ENCODE results near the gene MSANTD7. TPM values are rescaled to one million over a fixed set of nuclear protein-coding genes. Genes with fewer than 3 reads are reported as not detected.
"Not testable (repeated sequence)": the region's sequence is repeated elsewhere in the genome, so short reads cannot be mapped to it uniquely, and the experiment has no call there.

MSANTD7 gene
- total RNA-seq, 2 donors from 2014 or later = 14.6 to 15.6 TPM

DNA sequence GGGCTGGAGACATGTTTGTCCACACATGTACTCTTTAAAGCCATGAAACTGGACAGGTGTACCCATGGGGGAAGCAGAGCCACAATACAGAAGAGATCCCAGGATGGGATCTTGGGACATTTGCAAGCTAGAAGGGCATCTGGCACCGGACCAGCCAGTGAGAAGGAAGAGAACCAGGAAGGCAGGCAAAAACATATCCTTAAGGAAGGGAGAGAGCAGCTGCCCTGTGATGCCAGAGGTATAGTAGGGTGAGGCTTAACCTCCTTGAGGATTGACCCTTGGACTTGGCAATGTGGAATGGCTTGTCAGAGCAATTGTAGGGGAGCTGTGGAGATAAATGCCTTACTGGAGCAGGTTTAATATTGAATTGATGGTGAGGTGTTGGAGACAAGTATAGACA lies 22.7 kb downstream of the MSANTD7 start:
- Histone ChIP-seq H3K9ac (ENCODE audit: extremely low read depth, low read length, poor library complexity, severe bottlenecking) (no peak overlapping the region), H3K4me1 (ENCODE audit: control insufficient read depth, insufficient read depth, low read length) (peaks cover 5% of the 10 kb centered on the region), H3K9me3 (ENCODE audit: control insufficient read depth, low read length) (no peaks in the 10 kb centered on the region), H3K27me3 (ENCODE audit: control insufficient read depth, insufficient read depth, low read length, poor library complexity, severe bottlenecking) (no peaks in the 10 kb centered on the region), H3K27ac (ENCODE audit: low read depth, low read length) (no peak overlapping the region), H3K36me3 (ENCODE audit: control insufficient read depth, insufficient read depth, low read length) (peaks cover 28% of the 10 kb centered on the region), H3K4me3 (ENCODE audit: low read length) (no peak overlapping the region)
- peaks cover 35% of the 10 kb centered on the region for H3K36me3 Mint-ChIP-seq (ENCODE audit: low read depth)
- H3K4me1 Mint-ChIP-seq = peaks cover 11% of the 10 kb centered on the region
- TF ChIP-seq, protein P1, sequence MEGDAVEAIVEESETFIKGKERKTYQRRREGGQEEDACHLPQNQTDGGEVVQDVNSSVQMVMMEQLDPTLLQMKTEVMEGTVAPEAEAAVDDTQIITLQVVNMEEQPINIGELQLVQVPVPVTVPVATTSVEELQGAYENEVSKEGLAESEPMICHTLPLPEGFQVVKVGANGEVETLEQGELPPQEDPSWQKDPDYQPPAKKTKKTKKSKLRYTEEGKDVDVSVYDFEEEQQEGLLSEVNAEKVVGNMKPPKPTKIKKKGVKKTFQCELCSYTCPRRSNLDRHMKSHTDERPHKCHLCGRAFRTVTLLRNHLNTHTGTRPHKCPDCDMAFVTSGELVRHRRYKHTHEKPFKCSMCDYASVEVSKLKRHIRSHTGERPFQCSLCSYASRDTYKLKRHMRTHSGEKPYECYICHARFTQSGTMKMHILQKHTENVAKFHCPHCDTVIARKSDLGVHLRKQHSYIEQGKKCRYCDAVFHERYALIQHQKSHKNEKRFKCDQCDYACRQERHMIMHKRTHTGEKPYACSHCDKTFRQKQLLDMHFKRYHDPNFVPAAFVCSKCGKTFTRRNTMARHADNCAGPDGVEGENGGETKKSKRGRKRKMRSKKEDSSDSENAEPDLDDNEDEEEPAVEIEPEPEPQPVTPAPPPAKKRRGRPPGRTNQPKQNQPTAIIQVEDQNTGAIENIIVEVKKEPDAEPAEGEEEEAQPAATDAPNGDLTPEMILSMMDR (conservative IDR thresholded peaks at IDR 0.05) = no peak
- no peaks in the 10 kb centered on the region for H3K9me3 Mint-ChIP-seq
- no peak overlapping the region for H3K27ac Mint-ChIP-seq
- H3K27me3 Mint-ChIP-seq (ENCODE audit: insufficient read depth) = no peaks in the 10 kb centered on the region
- DNase-seq = no peak
- WGBS, 2 experiments (ENCODE audit: insufficient coverage in 1 of 2, insufficient read length in 1 of 2) = 88 to 95% methylated on average over 1 of the region's 1 CpG
- no peak overlapping the region for H3K4me3 Mint-ChIP-seq

- not testable (repeated sequence) for H3K27ac Mint-ChIP-seq; H3K27me3 ChIP-seq (ENCODE audit: control insufficient read depth, insufficient read depth, low read length, poor library complexity, severe bottlenecking); H3K9ac ChIP-seq (ENCODE audit: extremely low read depth, low read length, poor library complexity, severe bottlenecking); H3K4me1 ChIP-seq (ENCODE audit: control insufficient read depth, insufficient read depth, low read length); DNase-seq; H3K9me3 ChIP-seq (ENCODE audit: control insufficient read depth, low read length); H3K4me3 ChIP-seq (ENCODE audit: low read length); H3K9me3 Mint-ChIP-seq; H3K4me1 Mint-ChIP-seq; H3K4me3 Mint-ChIP-seq; H3K27ac ChIP-seq (ENCODE audit: low read depth, low read length); H3K27me3 Mint-ChIP-seq (ENCODE audit: insufficient read depth)
- 93 to 100% methylated on average over 3 to 5 of the region's 6 CpGs for WGBS, 2 experiments (ENCODE audit: insufficient coverage in 1 of 2, insufficient read length in 1 of 2)
- H3K36me3 ChIP-seq (ENCODE audit: control insufficient read depth, insufficient read depth, low read length) = peaks cover 45% of the 10 kb centered on the region
- peaks cover 52% of the 10 kb centered on the region for H3K36me3 Mint-ChIP-seq (ENCODE audit: low read depth)
Measured at GRCh38 chr10:14864466-14864865, 26.4 kb downstream of the MSANTD7 start.

GRCh38 chr10:14864871-14865270 lies 26.8 kb downstream of the MSANTD7 start:
- H3K27me3 Mint-ChIP-seq (ENCODE audit: insufficient read depth); DNase-seq: not testable (repeated sequence)
- peaks cover 55% of the 10 kb centered on the region for H3K36me3 Mint-ChIP-seq (ENCODE audit: low read depth)

GRCh38 chr10:14873090-14873760 lies 35.1 kb downstream of the MSANTD7 start:
- H3K4me1 Mint-ChIP-seq = peaks cover 11% of the 10 kb centered on the region
- TF ChIP-seq, protein P1 (conservative IDR thresholded peaks at IDR 0.05) = no peak

More at GRCh38 chr10:14864871-14865270, 26.8 kb downstream of the MSANTD7 start:
- not testable (repeated sequence) for H3K9ac ChIP-seq (ENCODE audit: extremely low read depth, low read length, poor library complexity, severe bottlenecking); H3K4me1 Mint-ChIP-seq; H3K27me3 ChIP-seq (ENCODE audit: control insufficient read depth, insufficient read depth, low read length, poor library complexity, severe bottlenecking); H3K4me1 ChIP-seq (ENCODE audit: control insufficient read depth, insufficient read depth, low read length); H3K9me3 Mint-ChIP-seq; H3K9me3 ChIP-seq (ENCODE audit: control insufficient read depth, low read length); H3K4me3 Mint-ChIP-seq; H3K27ac Mint-ChIP-seq; H3K4me3 ChIP-seq (ENCODE audit: low read length); H3K27ac ChIP-seq (ENCODE audit: low read depth, low read length)
- peaks cover 45% of the 10 kb centered on the region for H3K36me3 ChIP-seq (ENCODE audit: control insufficient read depth, insufficient read depth, low read length)
- 100% methylated on average over 1 of the region's 3 CpGs for WGBS, 2 experiments (ENCODE audit: insufficient coverage in 1 of 2, insufficient read length in 1 of 2)

More at GRCh38 chr10:14873090-14873760, 35.1 kb downstream of the MSANTD7 start:
- WGBS, 2 experiments (ENCODE audit: insufficient coverage in 1 of 2, insufficient read length in 1 of 2) = 94% methylated on average over 2 of the region's 2 CpGs; no CpG with 5 or more reads in 1 of the 2 experiments
- Mint-ChIP-seq H3K36me3 (ENCODE audit: low read depth) (peaks cover 15% of the 10 kb centered on the region), H3K4me3 (no peak overlapping the region), H3K9me3 (no peaks in the 10 kb centered on the region), H3K27ac (no peak overlapping the region), H3K27me3 (ENCODE audit: insufficient read depth) (no peaks in the 10 kb centered on the region)
- Histone ChIP-seq H3K9ac (ENCODE audit: extremely low read depth, low read length, poor library complexity, severe bottlenecking) (no peak overlapping the region), H3K4me1 (ENCODE audit: control insufficient read depth, insufficient read depth, low read length) (no peaks in the 10 kb centered on the region), H3K27me3 (ENCODE audit: control insufficient read depth, insufficient read depth, low read length, poor library complexity, severe bottlenecking) (no peaks in the 10 kb centered on the region), H3K36me3 (ENCODE audit: control insufficient read depth, insufficient read depth, low read length) (peaks cover 33% of the 10 kb centered on the region), H3K9me3 (ENCODE audit: control insufficient read depth, low read length) (no peaks in the 10 kb centered on the region), H3K27ac (ENCODE audit: low read depth, low read length) (no peak overlapping the region), H3K4me3 (ENCODE audit: low read length) (no peak overlapping the region)
- DNase-seq = no peak
